ENCODE measurements around the gene GNB1. TPM values are rescaled to one million over a fixed set of nuclear protein-coding genes. Genes with fewer than 3 reads are reported as not detected.
A peak's percentile ranks its signal among the peaks of the same experiment; 100 is the strongest.

The GNB1 gene
- total and polyA plus RNA-seq, 9 of the 15 experiments (the other 6 are each of a cell fraction or from before 2014, with no cell fraction given): 34.3 to 388 (median 114) TPM

GRCh38 chr1:1782399-1783221 is 108.3 kb downstream of the GNB1 start (continued):
- TF ChIP-seq ZNF407 (IDR thresholded peaks at IDR 0.05; ENCODE audit: low read depth): no peak
- no peak for TF ChIP-seq GABPB1 (CRISPR knock-in tag; IDR thresholded peaks at IDR 0.05)
- no peak for TF ChIP-seq IRF1 (CRISPR knock-in tag; IDR thresholded peaks at IDR 0.05; ENCODE audit: borderline replicate concordance)
- TF ChIP-seq NEUROD1 (IDR thresholded peaks at IDR 0.05; ENCODE audit: borderline replicate concordance, low read depth, low read length, partially characterized antibody): no peak
- TF ChIP-seq USF2 (CRISPR knock-in tag; IDR thresholded peaks at IDR 0.05): no peak
- TF ChIP-seq TSC22D4 (tag; IDR thresholded peaks at IDR 0.05): no peak
- TF ChIP-seq HDAC1 (IDR thresholded peaks at IDR 0.05): peak in 1 of 2 experiments; percentile 42; a peak in 1 of 4 replicates
- 0 out of 2 replicates have a peak, but pooled peaks have one; percentile 47 for TF ChIP-seq KLF1 (tag; IDR thresholded peaks at IDR 0.05)
- TF ChIP-seq SMARCC2 (IDR thresholded peaks at IDR 0.05; ENCODE audit: low read depth): no peak
- TF ChIP-seq RBM25 (IDR thresholded peaks at IDR 0.05; ENCODE audit: low read depth, low read length, severe bottlenecking): no peak
- no peak for TF ChIP-seq TBL1XR1 (IDR thresholded peaks at IDR 0.05; ENCODE audit: low read length in 2 of 2)
- TF ChIP-seq HMG20B (CRISPR knock-in tag; IDR thresholded peaks at IDR 0.05): no peak
- TF ChIP-seq ZNF785 (CRISPR knock-in tag; IDR thresholded peaks at IDR 0.05): no peak
- TF ChIP-seq ZNF217 (CRISPR knock-in tag; IDR thresholded peaks at IDR 0.05): no peak
- no peak for TF ChIP-seq ZNF143 (CRISPR knock-in tag; IDR thresholded peaks at IDR 0.05)
- no peak for TF ChIP-seq SMC3 (conservative IDR thresholded peaks at IDR 0.05; ENCODE audit: insufficient read depth, low read depth, low read length)
- no peak for TF ChIP-seq EZH2 (IDR thresholded peaks at IDR 0.05; ENCODE audit: borderline replicate concordance, low read depth, low read length)
